ENCODE data around the gene GRIA3.

GRIA3 gene

DNA sequence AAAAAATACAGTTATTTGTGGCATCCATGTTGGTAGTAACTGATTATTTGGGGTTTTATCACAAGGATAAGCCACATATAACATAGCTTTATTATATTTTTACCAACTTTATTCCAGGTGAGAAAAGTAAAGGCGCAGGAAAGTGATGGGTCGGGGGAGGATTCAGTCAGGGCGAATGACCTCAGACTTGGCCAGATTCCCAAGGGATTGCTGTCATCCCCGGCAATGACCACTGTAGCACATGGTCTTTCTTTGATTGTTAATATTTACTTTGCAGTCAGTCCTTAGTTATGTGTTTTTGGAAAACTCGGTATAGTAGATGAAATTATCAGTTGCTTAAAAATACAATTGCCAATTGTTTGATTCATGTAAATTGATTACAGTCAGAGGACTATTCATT lies 17.6 kb downstream of the GRIA3 start:
- no peak for DNase-seq

DNA sequence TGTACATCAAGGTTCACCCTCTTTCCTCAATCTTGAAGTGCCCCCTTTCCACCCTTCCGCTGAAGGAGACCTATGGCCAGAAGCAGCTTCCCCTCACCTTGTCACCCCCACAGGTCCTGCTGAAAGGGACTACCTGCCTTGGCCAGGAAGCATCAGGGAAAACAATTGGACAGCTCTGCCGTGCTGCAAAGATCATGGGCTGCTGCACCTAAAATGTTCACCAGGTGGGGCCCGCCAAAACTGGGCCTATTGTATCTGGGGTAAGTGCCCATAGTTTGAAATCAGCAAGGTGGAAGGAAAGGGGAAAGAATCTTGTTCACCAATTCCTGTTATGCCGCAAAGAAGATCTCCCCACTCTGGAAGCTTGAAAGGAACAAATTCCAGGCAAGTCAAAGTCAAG lies 18.4 kb downstream of the GRIA3 start:
- no peak for DNase-seq

DNA sequence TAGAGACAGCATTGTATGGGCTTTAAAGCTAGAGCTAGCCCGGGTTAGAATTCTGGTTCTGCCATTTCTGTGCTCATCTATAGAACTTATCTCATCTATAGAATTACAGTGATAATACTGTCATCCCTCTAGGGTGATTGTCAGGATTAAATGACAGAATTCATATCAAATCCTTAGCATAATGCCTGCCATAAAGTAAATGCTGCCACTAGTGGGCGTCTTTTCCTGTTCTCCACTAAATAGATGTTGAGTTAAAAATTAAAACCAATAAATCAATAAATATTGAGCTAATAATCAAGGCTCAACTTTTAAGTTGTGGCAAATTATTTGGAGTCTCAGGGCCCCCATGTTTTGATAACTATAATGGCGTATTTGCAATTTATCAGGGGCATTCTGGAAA lies 19.7 kb downstream of the GRIA3 start:
- DNase-seq = no peak

DNA sequence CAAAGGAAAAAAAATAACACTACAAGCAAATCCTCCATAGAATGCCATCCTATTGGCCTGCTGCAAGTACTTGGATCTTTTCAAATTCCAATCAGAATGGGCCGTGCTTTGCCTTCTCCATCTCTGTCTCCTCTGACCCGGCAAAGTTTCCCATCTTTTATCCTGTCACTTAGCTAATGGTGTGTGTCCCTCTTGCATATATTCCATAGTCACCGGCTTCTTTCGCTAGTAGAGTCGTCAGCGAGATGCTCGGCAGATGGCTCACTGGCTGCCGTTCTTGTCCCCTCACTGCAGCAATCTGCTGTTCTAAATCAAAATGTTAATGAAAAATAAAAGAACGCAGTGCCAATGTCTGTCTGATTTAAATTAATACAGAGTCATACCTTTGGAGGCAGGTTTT lies 22.1 kb downstream of the GRIA3 start:
- DNase-seq = no peak

DNA sequence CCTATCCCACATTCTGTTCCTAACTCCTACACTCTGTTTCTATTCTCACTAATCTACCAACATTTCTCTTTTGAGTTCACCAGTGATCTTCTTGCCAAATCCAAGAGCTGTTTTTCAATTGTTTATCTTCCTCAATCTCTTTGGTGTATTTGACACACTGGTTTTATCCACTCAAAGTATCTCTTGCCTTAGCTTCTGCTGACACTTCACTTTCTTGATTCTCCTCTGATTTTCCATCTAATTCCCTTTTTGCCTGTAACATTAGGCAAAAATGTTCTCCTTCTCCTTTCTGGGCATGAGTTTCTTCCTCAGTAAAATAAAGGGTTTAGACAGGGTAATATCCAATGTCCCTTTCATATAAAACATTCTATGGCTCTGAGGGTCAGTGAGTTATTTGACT lies 26.2 kb downstream of the GRIA3 start:
- no peak for DNase-seq

DNA sequence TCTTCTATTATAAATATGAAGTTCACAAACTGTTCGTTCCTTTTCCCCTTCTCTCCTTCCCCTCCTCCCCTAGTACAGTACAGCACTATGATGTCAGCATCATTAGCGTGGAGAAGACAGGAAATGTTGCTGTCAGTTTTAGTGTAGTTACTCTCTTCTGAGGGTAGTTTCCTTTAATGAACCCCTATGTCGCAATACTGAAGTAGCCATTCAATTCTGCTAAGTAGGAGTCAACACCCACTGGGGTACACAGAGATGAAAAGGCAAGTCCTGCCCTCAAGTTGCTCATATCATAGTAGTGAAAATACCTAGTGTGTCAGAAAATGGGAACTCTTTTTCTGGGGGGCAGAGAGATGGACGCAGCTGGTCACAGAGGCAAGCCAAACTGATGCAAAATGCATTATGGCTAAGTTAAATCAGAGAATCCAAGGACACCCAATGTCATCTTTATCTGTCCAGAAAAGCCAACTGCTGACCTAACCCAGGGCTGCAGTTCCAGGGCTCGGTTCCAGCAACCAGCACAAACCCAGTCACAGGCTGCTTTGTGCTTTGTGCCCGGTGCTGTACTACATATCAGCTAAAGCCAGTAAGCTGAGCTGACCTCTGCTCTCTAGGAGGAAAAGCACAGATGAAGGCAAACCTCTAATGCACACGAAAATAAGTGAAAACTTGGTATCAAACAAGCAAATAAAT lies 31.5 kb downstream of the GRIA3 start:
- no peak for DNase-seq

DNA sequence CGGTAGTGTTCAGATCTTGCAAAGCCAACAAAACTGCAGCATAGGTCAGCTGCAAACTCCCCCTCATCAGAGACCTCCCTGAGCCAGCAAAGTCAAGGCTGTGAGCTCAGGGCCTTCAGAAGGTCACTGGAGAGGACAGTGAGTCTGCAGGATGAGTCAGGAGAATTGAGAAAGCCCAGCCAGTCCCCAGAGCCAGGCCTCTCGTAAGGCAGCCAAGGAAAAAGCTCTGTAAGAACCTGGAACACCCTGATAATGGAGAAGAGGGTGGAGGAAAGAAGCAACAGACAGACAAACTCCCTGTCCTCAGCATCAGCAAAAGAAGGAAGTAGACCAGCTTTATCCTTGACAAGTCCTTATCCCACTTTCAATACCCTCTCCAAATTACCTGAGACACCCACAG lies 33.0 kb downstream of the GRIA3 start:
- no peak for DNase-seq

DNA sequence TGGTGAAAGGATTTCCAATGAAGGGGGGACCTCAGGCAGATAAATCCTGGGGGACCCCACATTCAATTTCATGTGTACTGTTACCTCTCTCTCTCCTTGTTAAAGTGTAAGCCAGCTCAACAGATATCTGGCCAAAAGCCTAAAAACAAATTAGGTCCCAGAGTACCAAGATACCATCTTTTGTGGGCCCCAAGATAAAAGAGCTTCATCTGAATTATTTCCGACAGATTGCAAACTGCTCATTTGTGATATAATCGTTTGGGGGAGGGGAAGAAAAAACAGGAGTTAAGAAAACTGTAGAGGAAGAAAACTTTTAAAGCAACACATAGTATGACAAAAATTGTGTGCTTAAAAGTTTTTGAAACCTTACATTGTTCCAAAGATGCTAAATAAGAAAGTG lies 33.6 kb downstream of the GRIA3 start:
- no peak for DNase-seq

DNA sequence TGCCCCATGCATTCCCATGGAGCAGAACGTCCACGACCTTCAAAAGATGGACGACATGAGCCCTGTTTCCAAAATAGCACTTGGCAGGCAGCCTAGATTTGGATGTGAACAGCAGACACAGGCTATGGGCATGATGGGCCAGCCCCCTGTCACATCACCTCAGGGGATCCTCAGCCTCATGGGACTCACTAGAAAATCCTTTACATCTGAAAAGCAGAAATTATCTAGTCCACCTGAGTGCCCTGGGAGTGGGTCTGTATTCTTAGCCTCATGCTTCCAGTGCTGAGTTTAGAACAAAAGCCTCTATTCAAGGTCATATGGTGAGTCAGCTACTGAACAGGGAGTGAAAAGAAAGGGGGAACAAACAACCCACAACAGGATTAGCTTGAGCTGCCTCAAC lies 35.8 kb downstream of the GRIA3 start:
- DNase-seq = no peak

DNA sequence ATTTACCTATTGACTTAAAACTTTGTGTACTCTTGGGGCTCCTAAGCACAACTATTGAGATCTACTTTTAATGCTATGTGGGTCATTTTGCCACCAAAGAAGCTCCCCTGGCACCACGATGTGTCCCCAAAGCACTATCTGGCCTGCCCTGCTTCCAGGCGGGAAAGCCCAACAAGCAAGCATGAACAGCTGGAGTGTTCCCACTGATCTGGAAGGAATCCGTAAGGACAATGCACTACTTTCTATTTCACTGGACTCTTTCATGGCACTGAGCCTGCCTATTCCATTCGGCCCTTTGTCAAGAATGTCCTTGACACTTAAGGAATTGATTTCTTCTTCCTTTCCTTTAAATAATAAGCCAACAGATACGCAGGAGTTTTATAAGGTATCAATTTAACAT lies 38.8 kb downstream of the GRIA3 start:
- DNase-seq = no peak

DNA sequence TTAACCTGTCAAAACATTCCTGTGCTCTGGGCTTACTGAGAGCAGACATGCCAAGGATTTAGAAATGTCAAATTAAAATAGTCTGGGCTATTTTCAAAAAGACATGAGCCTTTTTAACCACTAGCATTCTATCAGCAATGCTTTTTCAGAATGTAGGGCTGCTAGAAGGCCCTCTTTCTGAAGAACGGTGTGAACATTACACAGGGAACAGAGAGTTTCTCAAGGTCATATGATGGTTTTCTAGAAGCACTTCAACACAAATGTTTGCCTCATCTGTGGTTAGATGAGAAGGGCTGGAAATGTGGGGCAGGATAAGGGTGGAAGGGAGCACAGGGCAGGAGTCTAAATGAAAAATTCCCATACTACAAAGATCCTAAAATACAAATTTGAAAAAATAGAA lies 39.3 kb downstream of the GRIA3 start:
- DNase-seq = no peak

DNA sequence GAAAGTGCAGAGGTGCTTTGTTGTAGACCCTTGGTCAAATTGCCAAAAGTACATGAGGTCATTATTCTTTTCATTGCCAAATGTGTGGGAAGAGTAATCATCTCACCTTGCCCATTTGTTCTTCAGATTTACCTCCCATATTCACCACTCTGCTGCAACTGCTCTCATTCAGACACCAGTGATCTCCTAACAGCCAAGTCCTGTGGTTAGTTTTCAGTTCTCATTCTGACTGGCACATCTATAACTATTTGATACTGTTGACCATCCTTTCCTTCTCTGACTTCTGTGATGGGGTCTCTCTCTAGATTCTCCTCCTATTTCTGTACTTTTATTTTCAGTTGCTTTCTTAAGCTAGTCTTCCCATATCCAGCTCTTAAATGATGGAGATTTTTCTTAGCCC lies 39.8 kb downstream of the GRIA3 start:
- no peak for DNase-seq

DNA sequence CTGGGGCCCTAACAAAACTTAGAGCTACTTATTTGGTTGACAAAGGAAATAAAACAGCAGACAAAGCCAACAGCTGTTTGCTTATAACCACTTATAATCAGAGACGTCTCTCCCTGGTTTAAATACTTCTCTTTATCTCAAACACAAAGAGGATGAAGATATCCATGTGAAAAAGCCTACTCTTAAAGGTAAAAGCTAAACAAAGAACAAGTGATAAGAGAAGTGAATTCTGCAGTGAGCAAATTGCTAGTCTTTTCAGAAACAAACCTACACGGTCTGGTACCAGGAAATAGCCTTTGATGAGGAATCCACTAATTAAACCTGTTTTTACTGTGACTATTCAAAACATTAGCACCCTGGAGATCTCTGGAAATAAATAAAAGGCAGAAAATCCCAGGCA lies 46.7 kb downstream of the GRIA3 start:
- no peak for DNase-seq

DNA sequence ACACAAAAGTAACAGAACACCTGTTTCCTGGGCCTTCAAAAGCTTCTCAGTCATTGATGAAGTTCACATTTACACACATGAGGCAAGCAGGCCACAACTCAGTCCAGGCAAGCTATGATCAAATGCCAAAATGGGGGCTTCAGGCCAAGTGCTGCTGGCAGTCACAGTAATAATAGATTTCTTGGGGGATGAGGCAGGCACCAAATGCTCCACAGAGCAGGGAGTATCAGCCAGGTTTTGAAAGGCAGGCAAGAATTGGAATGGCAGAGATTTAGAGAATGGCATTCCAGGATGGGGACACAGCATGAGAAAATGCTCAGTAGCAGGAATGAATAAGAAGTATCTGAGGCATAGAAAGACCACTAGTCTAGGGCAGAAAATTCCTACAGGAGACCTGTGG lies 52.8 kb downstream of the GRIA3 start:
- DNase-seq = no peak

DNA sequence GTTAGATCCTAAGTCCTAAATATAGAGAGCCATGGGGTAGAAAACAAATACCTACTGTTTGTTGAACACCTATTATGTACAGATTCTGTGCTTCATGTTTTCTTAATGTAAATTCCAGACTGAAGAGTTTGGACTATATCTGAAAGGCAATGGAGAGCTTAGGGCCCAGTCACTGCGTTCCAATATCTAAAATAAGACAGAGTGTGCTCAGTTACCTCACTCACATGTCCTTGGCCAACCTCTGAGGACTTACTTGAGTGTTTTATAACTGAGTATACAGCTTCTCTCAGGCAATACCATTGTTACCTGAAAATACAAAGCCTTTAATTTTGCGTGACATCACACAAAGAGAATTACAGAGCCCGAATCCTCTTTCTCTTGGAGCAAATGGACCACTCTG lies 53.2 kb downstream of the GRIA3 start:
- no peak for DNase-seq

DNA sequence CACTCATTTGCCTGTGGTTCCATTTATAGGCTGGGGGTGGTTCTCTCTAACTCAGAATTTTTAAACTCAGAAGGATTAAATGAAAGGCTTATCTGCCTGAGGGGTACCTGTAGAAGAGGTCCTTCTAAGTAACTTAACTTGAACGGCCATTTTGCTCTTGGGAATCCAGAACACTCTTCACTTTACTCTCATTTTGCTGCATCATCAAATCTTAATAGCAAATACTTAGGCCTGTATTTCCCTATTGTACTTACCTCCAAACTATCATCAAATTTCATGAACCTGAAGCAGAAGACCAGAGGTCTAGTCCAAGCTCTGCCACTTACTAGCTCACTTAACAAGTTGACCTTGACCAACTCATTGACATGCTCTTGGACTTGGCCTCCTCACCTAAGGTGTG lies 70.4 kb downstream of the GRIA3 start:
- DNase-seq = no peak

DNA sequence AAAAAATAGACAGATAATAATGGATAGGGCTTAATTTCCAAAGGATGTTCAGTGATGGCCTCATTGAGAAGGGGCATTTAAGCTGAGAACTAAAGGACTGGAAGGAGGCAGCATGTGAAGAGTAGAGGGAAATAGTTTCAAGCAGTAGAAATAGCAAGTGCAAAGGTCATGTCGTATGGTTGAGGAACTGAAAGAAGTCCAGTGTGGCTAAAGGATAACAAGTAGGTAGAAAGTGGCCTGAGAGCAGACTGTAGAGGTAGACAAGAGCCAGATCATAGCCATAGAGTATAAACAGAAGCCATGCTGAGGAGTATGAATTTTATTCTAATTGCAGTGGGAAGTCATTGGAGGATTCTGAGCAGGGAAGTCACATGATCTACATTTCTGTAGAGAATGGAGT lies 72.3 kb downstream of the GRIA3 start:
- DNase-seq = no peak

DNA sequence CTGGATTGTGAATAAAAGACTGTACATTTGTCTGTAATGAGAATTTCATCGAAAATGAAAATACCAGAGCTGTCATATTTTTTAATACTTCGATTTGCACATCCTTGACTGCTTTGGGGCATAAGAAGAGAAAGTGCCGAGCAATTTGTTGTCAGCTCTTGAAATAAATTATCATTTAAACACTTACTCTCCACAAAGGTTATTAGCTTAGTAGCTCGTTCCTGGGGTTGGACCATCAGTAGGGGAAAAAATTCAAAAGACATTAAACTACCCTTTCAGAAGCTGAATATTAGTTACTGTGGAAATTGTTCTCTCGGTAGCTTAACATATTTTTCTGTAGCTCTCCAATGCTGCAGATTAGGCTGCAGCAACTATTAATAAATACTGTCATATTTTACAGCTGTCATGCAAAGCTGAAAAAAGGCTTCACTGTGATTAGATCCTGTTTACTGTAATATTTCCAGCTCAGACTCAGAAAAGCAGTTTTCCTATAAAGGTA lies 76.9 kb downstream of the GRIA3 start:
- no peak for DNase-seq

DNA sequence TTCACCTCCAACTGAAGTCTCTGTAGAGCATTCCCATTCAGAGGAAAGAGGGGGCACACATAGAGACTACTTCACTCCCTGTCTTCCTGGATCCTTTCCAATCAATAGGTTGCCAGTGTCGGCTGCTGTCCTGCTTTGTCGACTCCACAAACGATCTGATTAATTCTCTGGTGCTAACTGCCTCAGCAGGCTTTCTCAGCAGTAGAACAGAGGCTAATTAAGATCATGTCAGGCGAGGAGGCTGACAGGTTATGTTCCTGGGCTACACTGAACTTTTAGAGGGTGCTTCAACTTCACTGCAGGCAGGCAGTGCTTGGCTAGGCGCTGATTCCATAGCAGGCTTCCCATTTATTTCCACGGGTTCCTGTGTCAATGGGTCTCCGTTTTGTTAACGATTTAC lies 79.2 kb downstream of the GRIA3 start:
- no peak for DNase-seq

DNA sequence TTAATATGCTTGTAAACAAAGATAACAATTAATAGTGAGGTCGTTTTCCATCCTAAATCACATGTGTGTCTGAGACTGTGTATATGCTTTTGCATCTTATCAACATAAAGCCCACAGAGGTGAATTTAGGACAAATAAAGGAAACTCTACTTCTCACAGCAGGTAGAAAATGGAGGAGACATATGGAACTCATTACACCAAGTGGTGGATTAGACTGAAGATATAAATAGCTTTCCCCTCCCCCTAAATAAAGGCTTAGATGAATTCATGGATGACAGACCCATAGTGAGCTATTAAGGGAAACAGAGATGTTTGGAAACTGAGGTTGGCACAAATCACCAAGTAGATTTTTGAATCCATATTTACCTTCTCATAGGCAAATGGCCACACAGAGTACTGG lies 79.7 kb downstream of the GRIA3 start:
- no peak for DNase-seq

DNA sequence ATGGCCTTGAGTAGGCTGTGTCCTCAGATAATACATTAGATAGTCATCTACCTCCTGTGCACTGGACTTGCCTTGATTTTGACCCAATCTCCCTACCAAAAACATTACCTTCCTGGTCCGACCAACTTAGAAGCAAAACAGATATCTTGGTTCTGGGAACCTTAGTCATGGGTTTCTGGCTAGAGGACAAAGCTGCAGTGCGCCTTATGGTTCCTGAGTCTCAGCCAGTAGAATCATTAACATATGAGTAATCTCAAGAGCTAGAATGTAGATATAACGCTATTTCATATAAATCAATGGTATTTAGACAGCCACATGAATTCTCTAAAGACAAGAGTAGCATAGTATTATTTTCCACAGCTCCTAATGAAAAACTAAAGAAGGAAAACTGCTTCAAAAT lies 83.1 kb downstream of the GRIA3 start:
- no peak for DNase-seq

DNA sequence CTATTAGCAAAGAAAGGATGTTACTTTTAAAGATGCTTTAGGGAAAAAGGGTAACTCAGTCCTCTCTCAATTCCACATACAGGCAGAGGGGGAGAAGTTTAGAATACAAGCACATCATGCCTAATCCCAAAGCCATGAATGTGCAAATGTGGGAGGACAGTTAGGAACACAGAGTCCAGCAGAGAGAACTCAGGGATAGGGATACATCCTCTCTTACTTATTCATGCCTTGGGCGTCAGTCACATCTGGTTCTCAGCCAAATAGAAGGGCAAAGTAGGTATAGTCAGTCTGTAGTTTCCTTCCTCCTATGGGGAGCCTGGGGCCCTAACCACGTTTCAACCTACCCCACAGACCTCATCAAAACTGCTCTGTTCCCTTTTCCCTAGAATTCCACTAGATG lies 87.8 kb downstream of the GRIA3 start:
- DNase-seq = no peak

DNA sequence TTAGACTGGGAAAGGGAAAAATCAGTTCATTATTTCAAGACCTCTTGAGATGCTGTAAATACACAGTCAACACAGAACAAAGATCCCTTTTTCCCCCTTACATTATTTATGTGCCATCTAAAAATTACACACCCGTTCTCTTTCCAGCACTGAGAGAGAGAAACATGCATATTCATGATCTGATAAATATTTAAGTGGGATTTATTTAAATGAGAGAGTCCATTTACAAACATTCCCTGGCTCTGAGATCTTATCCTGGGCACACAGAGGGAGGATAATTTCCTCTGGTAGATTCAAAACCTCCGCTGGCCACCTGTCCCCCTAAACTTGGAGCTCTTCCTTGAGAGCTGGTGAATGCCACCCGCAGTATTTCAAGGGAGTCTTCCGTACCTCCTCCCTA lies 88.6 kb downstream of the GRIA3 start:
- DNase-seq = no peak

DNA sequence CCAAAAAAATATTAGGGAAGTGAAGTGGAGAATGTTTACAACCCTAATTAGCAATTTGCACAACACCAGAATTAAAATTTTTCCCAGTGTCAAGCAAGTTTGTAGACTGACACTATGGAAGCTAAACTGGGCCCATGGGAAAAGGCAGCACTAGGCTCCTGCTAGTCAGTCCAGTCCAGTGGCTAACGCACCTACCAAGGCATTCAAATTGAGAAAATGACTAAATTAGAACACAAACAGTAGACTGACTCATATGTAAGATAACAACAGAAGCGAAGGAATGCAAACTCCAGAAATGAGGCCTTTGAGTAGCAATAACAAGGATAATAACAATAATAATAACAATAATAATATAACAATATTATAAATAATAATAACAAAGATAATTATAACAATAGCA lies 90.7 kb downstream of the GRIA3 start:
- DNase-seq = no peak

DNA sequence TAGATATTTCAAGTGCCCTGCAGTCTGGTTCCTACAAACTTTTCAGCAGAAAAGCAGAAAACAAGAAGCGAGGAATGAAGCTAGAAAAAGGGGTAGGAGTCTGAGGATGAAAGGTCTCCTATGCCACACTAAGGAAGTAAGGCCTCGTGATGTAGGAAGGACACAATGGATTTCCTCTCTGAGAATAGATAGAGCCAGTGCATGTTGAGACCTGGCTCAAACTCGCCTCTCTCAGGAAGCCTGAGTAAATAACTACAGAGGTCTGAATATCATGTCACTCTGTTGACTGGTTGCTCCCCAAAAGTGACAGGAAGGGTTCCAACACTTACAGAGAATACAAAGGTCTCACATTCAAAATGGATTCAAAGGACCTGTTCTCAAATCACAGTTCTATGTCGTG lies 93.3 kb downstream of the GRIA3 start:
- no peak for DNase-seq

DNA sequence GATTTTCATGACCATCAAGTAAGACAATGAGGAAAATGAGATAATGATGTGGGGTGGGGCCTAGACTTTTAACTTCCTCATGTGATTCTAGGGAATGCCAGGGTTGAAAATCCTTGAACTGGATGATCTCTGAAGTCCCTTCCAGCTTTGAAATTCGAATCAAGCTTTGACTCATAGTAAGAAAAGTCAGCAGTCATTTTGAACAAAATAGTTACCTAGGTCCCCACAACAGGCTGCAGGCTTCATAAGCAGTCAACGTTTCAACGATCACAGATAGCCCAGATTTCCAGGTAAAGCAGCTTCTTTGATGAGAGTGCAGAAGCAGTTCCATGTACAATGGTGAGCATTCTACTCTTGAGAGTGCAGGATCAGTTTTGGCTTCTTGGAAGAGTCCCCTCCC lies 93.7 kb downstream of the GRIA3 start:
- DNase-seq = no peak
